OCI-LY3 (cell line): ENCODE measurements around the gene GNAI3.

Experiments
- EZH2phosphoT487 ChIP-seq: fragments of 200-600 bp; shearing (Covaris generic); IDR thresholded peaks from 2 replicates; pipeline ENCODE4 v1.6.1; 2018; ENCODE audit warnings: antibody characterized with exemption, mixed run types, low read depth
- TF ChIP-seq, protein P1 (sequence below): fragments of 200-600, 300-600 bp; sonication (generic); IDR thresholded peaks from 2 replicates; pipeline ENCODE4 v1.5.1; 2014; ENCODE audit warnings: antibody characterized with exemption, low read length, low read depth

DNA sequence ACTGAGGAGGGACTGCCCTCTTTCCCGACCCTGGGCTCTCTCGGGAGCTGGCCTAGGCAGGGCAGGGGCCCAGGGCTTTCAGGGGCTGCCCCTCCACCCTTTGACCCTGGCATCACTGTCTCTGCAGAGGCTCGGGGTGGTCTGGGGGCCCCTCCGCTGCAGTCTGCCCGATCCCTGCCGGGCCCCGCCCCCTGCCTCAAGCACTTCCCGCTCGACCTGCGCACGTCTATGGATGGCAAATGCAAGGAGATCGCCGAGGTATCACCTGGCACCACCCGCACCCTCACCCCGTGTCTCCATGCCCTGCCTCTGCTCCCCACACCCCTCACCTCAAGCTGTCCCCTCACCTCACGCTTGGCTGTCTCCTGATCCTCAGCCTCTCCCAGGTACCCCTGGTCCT lies 76.8 kb downstream of the GNAI3 start:
- TF ChIP-seq, protein P1, sequence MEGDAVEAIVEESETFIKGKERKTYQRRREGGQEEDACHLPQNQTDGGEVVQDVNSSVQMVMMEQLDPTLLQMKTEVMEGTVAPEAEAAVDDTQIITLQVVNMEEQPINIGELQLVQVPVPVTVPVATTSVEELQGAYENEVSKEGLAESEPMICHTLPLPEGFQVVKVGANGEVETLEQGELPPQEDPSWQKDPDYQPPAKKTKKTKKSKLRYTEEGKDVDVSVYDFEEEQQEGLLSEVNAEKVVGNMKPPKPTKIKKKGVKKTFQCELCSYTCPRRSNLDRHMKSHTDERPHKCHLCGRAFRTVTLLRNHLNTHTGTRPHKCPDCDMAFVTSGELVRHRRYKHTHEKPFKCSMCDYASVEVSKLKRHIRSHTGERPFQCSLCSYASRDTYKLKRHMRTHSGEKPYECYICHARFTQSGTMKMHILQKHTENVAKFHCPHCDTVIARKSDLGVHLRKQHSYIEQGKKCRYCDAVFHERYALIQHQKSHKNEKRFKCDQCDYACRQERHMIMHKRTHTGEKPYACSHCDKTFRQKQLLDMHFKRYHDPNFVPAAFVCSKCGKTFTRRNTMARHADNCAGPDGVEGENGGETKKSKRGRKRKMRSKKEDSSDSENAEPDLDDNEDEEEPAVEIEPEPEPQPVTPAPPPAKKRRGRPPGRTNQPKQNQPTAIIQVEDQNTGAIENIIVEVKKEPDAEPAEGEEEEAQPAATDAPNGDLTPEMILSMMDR, result no peak
- TF ChIP-seq EZH2phosphoT487, result no peak
